Measurements from ENCODE around the gene DGKI. TPM values are rescaled to one million over a fixed set of nuclear protein-coding genes. Genes with fewer than 3 reads are reported as not detected.

DGKI gene
- total and polyA plus RNA-seq, 9 of the 15 experiments (the other 6 are each of a cell fraction or from before 2014, with no cell fraction given), result 0.11 to 0.54 (median 0.15) TPM; not detected in 5

DNA sequence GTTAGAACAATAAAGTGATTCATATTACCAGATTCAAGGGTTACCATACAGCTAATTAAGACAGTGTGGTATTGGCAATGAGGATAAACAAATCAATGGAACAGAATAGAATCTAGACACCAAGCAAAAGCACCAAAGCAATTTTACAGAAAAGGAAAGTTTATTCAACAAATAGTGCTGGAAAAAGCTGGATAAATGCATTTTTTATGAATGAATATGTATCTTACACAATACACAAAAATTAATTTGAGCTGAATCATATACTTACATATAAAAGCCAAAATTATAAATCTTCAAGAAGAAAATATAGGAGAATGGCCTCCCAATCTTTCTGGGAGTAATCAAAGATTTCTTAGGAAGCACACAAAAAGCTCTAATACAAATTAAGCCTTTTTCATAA, 282.8 kb downstream of the DGKI start:
- Histone ChIP-seq H2AFZ (ENCODE audit: low read depth, low read length) (no peak overlapping the region), H3K9me1 (ENCODE audit: control insufficient read depth, insufficient read depth, low read length) (no peaks in the 10 kb centered on the region), H3K9me3 (replicated peaks; ENCODE audit: control insufficient read depth, insufficient read depth, low read depth, low read length) (no peaks in the 10 kb centered on the region), H3K27me3 (ENCODE audit: control insufficient read depth in 2 of 2, insufficient read depth in 2 of 2, low read length in 2 of 2) (no peaks in the 10 kb centered on the region), H3K4me3 (no peak overlapping the region), H3K36me3 (ENCODE audit: control insufficient read depth, insufficient read depth, low read length) (no peaks in the 10 kb centered on the region), H3K9ac (ENCODE audit: insufficient read depth in 1 of 2, low read depth in 2 of 2, low read length in 2 of 2) (no peak overlapping the region), H3K4me1 (replicated peaks in 1 of 2; ENCODE audit: control insufficient read depth in 2 of 2, insufficient read depth in 2 of 2, low read length in 2 of 2) (no peaks in the 10 kb centered on the region), H3K79me2 (ENCODE audit: control insufficient read depth, insufficient read depth, low read length) (no peaks in the 10 kb centered on the region), H3K27ac (ENCODE audit: extremely low read depth, low read depth, low read length) (no peak overlapping the region), H3K4me2 (ENCODE audit: insufficient read depth, low read length) (no peak overlapping the region), H4K20me1 (replicated peaks; ENCODE audit: control insufficient read depth, insufficient read depth, low read length) (no peaks in the 10 kb centered on the region)
- BruUV-seq (replicated peaks), result no TSS peak
- ATAC-seq (no peak), FAIRE-seq (no peak), DNase-seq (ENCODE audit: extremely low read depth in 1 of 4, low spot score in 3 of 4) (no peak)
- CTCF ChIA-PET (ENCODE audit: low intra/inter-chr PET ratio), result no interaction called here
- TF ChIP-seq GABPB2 (CRISPR knock-in tag; conservative IDR thresholded peaks at IDR 0.05), result no peak
- TF ChIP-seq ZNF77 (CRISPR knock-in tag; IDR thresholded peaks at IDR 0.05), result no peak
- TF ChIP-seq PHF8 (IDR thresholded peaks at IDR 0.05; ENCODE audit: borderline replicate concordance, low read length), result no peak
- TF ChIP-seq, protein P1, sequence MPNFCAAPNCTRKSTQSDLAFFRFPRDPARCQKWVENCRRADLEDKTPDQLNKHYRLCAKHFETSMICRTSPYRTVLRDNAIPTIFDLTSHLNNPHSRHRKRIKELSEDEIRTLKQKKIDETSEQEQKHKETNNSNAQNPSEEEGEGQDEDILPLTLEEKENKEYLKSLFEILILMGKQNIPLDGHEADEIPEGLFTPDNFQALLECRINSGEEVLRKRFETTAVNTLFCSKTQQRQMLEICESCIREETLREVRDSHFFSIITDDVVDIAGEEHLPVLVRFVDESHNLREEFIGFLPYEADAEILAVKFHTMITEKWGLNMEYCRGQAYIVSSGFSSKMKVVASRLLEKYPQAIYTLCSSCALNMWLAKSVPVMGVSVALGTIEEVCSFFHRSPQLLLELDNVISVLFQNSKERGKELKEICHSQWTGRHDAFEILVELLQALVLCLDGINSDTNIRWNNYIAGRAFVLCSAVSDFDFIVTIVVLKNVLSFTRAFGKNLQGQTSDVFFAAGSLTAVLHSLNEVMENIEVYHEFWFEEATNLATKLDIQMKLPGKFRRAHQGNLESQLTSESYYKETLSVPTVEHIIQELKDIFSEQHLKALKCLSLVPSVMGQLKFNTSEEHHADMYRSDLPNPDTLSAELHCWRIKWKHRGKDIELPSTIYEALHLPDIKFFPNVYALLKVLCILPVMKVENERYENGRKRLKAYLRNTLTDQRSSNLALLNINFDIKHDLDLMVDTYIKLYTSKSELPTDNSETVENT (CRISPR knock-in tag; IDR thresholded peaks at IDR 0.05), result no peak
- TF ChIP-seq ZNF695 (CRISPR knock-in tag; IDR thresholded peaks at IDR 0.05), result no peak
- no peak for TF ChIP-seq TARDBP (IDR thresholded peaks at IDR 0.05)
- TF ChIP-seq, protein P2, sequence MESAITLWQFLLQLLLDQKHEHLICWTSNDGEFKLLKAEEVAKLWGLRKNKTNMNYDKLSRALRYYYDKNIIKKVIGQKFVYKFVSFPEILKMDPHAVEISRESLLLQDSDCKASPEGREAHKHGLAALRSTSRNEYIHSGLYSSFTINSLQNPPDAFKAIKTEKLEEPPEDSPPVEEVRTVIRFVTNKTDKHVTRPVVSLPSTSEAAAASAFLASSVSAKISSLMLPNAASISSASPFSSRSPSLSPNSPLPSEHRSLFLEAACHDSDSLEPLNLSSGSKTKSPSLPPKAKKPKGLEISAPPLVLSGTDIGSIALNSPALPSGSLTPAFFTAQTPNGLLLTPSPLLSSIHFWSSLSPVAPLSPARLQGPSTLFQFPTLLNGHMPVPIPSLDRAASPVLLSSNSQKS (CRISPR knock-in tag; IDR thresholded peaks at IDR 0.05), result no peak
- TF ChIP-seq, protein P3, sequence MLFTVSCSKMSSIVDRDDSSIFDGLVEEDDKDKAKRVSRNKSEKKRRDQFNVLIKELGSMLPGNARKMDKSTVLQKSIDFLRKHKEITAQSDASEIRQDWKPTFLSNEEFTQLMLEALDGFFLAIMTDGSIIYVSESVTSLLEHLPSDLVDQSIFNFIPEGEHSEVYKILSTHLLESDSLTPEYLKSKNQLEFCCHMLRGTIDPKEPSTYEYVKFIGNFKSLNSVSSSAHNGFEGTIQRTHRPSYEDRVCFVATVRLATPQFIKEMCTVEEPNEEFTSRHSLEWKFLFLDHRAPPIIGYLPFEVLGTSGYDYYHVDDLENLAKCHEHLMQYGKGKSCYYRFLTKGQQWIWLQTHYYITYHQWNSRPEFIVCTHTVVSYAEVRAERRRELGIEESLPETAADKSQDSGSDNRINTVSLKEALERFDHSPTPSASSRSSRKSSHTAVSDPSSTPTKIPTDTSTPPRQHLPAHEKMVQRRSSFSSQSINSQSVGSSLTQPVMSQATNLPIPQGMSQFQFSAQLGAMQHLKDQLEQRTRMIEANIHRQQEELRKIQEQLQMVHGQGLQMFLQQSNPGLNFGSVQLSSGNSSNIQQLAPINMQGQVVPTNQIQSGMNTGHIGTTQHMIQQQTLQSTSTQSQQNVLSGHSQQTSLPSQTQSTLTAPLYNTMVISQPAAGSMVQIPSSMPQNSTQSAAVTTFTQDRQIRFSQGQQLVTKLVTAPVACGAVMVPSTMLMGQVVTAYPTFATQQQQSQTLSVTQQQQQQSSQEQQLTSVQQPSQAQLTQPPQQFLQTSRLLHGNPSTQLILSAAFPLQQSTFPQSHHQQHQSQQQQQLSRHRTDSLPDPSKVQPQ (CRISPR knock-in tag; IDR thresholded peaks at IDR 0.05; ENCODE audit: borderline replicate concordance), result no peak
- TF ChIP-seq SAP30 (IDR thresholded peaks at IDR 0.05; ENCODE audit: borderline replicate concordance, insufficient read depth, low read depth, low read length, poor library complexity, severe bottlenecking), result no peak
- TF ChIP-seq ZNF239 (CRISPR knock-in tag; IDR thresholded peaks at IDR 0.05), result no peak
- in situ Hi-C loops (cut with MboI) (no loop called here), intact Hi-C loops (cut with micrococcal nuclease) (no loop called here)
- POLR2A ChIA-PET, result interaction anchor here (1.0 kb wide), 1 partner anchor 26 kb away, joined by 4 read pairs; no protein-coding TSS in a partner anchor
